HG03139 (cell line): Measurements from ENCODE around the gene AMFR.

Experiments used
- ATAC-seq: cut with Tn5 transposase; IDR thresholded peaks from one replicate; pipeline ENCODE4 v1.9.1; 2021; ENCODE audit not compliant: unreplicated experiment

The AMFR gene

GRCh38 chr16:56336071-56336688 is 89.2 kb downstream of the AMFR start:
- ATAC-seq, result no peak

- ATAC-seq, result no peak
These were observed 90.6 kb downstream of the AMFR start for GRCh38 chr16:56334761-56335160.

GRCh38 chr16:56332464-56333079 is 92.8 kb downstream of the AMFR start:
- ATAC-seq, result no peak

- no peak for ATAC-seq
These were observed 93.4 kb downstream of the AMFR start for GRCh38 chr16:56331915-56332314.

- ATAC-seq, result no peak
These were observed 93.9 kb downstream of the AMFR start for GRCh38 chr16:56331399-56331798.

GRCh38 chr16:56330476-56330875 is 94.9 kb downstream of the AMFR start:
- ATAC-seq, result no peak

- ATAC-seq, result no peak
These were observed 95.5 kb downstream of the AMFR start for GRCh38 chr16:56329887-56330286.

- ATAC-seq, result no peak
These were observed 96.9 kb downstream of the AMFR start for GRCh38 chr16:56328276-56329022.

GRCh38 chr16:56327929-56328258 is 97.5 kb downstream of the AMFR start:
- no peak for ATAC-seq

GRCh38 chr16:56327071-56327928 is 98.0 kb downstream of the AMFR start:
- ATAC-seq, result no peak

GRCh38 chr16:56325956-56326355 is 99.4 kb downstream of the AMFR start:
- ATAC-seq, result no peak

- ATAC-seq, result no peak
These were observed 100.9 kb downstream of the AMFR start for GRCh38 chr16:56324406-56324805.

GRCh38 chr16:56321571-56321970 is 103.8 kb downstream of the AMFR start:
- no peak for ATAC-seq

- ATAC-seq, result no peak
These were observed 104.4 kb downstream of the AMFR start for GRCh38 chr16:56320811-56321558.

GRCh38 chr16:56320056-56320455 is 105.3 kb downstream of the AMFR start:
- no peak for ATAC-seq

GRCh38 chr16:56319376-56319775 is 106.0 kb downstream of the AMFR start:
- ATAC-seq, result no peak

GRCh38 chr16:56318827-56319140 is 106.6 kb downstream of the AMFR start:
- no peak for ATAC-seq

- ATAC-seq, result peak; percentile 97
These were observed 107.1 kb downstream of the AMFR start for GRCh38 chr16:56317998-56318826.

GRCh38 chr16:56316545-56316944 is 108.8 kb downstream of the AMFR start:
- no peak for ATAC-seq

GRCh38 chr16:56315955-56316354 is 109.4 kb downstream of the AMFR start:
- no peak for ATAC-seq
